ENCODE results near the gene OLFM4.

The OLFM4 gene

DNA sequence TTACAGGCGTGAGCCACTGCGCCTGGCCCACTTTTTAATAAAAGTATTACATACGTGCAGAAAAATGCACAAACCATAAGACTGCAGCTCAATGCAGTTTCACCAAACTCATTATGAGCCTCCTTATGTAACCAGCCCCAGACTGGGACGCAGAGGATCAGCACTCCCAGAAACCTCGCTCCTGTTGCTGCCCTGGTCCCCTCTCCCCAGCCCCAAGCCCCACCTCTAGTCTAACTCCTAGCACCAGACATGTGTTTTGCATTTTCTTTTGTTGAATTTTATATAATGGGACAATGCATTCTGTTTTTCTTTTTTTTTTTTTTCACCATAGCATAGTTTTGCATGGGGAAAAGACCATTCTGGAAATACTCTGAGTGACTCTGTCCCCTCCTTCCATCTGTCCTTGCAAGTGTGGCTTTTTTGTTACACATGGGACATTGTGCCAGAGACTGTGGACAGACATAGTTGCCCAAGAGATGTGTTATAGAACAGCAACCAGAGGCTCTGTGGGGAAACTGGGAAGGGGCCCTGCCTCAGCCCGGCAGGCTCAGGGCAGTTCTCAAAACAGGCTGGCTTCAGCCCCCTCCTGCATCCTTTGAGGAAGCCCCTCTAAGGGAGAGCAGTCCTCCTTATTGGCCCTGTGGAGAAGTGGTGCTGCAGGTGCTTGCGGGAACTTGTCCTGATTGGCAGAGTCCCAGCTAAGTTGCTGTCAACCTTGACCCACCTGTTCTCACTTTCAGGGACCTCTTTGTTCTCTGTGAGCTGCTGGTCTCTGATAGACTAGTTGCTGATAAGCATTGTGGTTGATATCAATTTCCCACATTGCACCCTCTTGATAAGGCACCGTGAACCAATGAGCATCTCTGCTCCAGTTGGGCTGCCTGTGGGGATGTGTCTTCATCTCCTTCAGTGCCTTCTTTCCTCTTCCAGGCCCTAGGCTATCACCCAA lies 13.8 kb upstream of the OLFM4 start:
- DNase-seq, result no peak

DNA sequence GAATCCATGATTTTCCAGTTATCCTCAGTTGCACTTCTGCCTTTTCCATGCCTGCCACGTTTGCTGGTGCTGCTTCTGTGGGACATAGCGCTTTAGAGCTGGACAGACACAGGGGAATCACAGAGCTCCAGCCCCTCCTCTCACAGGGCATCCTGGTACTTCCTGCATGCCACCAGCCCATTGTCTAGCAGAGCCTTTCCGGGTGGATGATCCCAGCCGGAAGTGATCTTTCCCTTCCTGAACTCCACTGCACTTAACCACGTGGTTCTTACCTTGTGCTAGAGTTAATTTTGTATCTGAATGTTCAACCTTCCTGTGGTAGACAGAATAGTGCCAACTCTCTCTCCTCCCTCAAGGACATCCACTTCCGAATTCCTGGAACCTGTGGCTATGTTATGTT lies 12.6 kb upstream of the OLFM4 start:
- no peak for DNase-seq

DNA sequence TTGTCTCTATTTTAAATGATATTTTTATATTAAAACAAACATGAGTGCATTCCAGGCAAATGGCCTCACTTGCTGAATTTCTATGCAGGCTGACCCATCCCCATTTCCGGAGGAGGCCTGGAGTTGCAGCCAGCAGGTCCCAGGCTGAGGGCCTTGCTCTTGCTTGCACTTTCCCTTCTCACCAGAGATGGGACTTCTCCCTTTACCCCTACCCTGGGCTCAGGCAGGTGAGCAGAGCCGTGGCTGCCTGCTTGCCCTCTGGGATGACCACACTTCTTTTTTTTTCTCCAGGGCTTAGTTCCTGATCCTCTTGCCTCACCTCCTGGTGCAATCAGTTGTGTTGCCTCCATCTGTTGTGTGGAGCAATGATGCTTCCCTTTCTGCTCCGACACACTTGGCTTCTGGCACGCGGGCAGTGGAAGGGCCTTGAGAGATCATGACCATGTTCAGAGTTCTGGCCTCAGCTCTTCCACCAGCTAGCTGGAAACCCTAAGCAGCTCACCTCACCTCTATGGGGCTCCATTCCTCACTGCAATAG lies 11.1 kb upstream of the OLFM4 start:
- DNase-seq, result no peak

DNA sequence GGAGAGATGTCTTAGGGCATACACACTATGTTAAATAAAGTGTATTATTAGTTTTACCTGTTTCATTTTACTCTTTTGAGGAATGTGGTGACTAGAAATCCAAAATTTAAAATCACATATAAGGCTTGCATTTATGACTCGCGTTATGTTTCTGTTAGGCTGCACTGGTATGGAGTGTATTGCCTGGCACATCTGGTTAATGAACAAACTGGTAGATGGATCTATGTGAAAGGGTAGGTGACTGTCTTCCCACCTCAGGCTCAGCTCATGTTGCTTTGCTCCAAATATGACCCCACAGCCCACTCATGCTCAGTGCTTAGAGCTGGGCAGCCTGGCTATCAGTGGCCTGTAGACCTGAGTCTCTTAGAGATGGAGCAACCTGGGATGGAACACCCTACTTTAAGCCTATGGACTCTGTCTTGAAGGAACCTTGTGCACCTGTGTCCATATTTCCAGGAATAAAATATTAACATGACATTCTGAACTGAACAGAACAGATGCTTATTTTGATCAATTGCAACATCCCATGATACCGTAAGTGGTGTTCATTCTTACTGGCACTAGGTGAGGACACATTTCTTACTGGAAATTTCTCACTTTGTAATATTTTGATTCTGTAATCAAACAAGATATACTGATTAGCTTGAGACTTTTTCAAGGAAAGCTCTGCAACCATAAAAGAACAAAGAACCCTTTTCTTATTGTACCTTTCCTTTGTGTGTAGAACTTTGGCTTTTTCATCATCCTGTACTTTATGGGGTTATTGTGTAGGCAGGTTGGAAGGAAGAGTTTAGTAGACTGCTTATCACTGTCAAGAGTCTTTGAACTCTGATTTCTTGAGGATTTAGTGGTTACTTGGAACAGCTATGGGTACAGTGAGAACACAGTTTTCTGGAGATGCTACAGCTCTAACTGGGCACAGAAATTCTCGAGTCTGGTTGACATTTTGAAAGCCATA lies 9.6 kb upstream of the OLFM4 start:
- DNase-seq, result no peak

DNA sequence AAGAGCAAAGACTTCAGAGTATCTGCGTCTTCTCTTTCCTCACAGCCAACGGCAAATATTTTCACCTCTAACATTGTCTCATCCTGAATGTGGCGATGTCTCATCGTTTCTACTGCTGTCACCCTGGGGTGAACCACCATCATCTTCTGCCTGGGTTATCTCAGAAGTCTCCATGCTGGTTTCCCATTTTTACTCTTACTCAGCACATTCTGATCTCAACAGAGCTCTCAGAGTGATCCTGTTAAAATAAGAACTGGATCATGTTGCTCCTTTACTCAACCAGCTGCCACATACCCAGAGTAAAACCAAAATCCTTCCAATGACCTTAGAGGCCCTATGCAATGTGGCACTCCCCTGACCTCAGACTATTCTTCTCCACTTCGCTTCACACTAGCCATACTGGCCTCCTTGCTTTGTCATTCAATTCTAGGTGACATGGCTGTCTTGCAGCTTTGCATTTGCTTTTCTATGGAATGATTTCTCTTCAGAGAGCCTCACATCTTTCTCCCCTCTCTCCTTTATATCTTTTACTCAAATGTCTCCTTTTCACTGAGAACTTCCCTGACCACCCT lies 7.8 kb upstream of the OLFM4 start:
- no peak for DNase-seq

DNA sequence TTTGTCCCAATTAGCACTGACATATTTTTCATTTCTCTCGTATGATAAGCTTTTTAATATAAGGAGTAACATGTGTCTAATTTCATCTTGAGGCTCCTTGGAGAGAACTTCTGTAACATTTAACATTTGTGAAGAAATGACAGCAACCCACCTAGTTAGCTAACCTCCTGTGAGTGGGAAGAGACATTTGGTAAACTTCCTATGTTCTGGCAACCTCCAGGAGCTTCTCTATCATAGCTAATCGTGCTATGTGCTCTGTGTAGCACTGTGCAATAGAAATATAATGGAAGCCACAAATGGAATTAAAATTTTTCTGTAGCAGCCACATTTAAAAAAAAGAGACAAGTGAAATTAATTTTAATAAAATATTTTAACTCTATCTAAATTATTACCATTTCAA lies 5.4 kb upstream of the OLFM4 start:
- DNase-seq, result no peak

DNA sequence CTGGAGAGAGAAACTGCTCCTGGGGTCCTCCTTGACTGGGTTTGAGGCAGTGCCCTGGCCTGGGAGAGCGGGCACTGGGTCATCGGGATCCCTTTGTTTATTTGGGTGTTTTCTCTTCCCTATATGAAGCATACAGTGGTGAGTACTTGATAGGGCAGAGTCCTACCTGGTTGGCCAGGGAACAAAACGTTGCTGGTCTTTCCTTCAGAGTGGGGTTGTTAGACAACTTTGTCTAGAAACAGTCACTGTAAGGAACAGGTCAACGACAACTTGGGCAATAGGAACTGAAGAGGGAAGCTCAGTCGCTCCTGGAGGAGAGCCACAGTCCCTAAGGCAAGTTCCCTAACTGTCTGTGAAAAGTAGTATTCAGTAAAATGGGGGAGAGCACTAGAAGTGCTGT lies 550 bp upstream of the OLFM4 start:
- DNase-seq, result no peak

DNA sequence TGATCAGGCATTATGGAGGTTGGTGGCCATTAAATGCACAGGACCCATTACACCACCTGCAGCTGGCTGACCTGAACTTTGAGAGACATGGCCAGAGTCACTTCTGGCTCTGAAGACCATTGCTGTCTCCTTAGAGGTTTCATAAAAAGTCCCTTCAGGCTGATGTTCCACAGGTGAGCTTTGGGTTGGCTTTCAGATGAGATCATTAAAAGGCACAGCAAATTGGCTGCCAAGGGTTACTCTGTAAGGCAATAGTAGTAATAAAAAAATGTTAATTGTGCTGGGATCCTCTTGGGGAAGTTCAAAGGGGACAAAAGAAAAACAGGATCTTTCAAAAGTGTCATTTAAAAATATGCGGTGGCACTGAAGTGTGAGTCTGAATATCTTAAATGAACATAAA lies 4.2 kb downstream of the OLFM4 start:
- DNase-seq, result no peak

DNA sequence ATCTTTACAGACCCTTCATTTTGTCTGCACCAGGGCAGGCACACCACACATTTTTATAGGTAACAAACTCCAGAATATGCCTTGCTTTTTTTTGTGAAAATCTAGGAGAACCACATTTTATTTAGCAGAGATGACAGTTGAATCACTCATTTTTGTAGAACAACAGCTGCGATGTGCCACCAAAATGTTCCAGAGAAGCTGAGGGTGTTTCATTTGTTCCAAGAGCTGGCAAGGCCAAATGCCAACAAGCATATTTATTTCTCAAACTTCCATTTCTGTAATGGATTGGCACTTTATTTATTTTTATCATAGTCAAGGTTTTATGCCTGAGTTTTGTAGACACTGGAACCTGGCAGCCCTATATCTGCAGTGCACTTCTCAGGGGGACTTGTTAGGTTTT lies 10.4 kb downstream of the OLFM4 start:
- no peak for DNase-seq

DNA sequence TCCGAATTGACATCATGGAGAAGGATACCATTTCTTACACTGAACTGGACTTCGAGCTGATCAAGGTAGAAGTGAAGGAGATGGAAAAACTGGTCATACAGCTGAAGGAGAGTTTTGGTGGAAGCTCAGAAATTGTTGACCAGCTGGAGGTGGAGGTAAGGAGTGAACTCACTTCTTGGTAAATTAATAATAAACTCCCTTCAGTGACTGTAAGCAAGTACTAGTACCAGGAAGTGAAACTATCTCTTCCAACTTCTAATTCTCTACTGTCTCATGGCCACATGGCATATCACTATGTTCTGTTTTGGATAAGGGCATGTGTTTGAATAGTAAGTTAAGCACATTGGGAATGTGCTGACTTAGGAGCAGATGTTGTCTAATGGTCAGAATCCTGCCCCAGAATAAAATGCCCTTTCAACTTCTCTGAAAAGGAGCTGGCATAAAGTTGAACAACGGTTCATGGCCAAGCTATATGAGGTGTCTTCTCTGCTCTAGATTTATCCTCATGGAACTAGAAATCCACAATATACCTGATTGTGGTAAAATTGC lies 13.4 kb downstream of the OLFM4 start:
- no peak for DNase-seq

DNA sequence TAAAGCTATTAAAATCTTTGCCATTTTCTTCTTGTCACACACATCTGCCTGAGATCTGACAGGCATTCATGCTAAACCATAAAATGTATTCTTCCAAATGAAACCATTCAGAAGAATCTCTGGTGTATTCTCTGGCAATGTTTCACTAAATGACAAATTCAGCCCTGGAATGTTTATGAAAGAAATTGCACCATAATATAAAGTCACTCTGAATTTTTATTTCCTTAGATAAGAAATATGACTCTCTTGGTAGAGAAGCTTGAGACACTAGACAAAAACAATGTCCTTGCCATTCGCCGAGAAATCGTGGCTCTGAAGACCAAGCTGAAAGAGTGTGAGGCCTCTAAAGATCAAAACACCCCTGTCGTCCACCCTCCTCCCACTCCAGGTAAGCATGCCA lies 14.3 kb downstream of the OLFM4 start:
- DNase-seq, result no peak

DNA sequence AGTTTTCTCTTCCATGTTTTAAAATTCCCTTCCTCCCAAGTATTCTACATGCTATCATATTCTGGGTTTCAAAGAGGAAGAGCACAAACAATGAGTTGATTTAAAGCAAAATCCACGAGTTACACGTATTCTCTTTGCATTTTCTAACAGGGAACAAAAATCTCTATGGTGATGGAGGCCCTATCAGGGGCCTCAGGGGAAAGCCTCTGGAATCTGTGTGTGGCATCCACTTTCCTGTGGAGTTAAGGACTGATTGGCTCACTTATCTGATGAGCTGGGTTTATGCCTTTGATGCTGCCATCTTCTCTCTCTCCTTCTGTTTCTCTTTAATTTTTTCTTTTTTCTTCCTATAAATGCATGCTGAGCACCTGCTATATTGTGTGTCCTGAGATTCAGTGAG lies 14.8 kb downstream of the OLFM4 start:
- no peak for DNase-seq

DNA sequence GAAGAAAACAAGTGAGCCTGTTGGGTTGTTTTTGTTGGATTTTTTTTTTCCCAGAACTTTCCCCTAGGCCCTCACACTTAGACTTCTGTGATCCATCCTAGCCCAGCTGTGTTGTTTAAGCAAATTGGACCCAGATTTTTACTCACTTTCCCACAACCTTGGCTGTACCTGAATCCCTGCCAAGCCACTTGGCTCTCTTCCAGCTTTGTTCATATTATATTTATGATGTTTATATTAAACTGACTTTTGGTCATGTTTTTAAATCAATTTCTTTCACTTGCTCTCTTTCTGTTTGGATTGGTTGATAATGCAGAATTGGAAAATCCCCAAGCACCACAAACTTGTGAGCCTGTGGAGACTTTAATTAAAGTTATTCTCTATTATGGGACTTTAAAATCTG lies 16.6 kb downstream of the OLFM4 start:
- DNase-seq, result no peak

DNA sequence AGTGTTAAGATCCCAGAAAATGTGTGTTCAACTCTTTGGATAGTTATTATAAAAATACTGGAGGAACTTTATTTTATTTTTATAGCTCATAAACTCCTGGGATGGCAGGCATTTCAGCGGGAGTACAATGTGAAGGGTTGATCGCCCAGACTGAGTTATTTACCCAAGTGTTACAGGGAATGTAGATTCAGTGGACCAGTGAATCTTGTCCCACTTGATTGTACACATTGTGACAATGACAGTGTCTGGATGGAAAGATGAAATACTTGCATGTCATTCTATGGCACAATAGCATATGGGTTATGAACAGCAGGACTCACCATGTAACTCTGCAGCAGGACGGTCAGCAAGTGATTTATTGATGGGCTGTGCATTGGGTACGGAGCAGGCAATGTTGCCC lies 20.3 kb downstream of the OLFM4 start:
- no peak for DNase-seq

DNA sequence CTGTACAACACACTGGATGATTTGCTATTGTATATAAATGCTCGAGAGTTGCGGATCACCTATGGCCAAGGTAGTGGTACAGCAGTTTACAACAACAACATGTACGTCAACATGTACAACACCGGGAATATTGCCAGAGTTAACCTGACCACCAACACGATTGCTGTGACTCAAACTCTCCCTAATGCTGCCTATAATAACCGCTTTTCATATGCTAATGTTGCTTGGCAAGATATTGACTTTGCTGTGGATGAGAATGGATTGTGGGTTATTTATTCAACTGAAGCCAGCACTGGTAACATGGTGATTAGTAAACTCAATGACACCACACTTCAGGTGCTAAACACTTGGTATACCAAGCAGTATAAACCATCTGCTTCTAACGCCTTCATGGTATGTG lies 21.5 kb downstream of the OLFM4 start:
- no peak for DNase-seq

DNA sequence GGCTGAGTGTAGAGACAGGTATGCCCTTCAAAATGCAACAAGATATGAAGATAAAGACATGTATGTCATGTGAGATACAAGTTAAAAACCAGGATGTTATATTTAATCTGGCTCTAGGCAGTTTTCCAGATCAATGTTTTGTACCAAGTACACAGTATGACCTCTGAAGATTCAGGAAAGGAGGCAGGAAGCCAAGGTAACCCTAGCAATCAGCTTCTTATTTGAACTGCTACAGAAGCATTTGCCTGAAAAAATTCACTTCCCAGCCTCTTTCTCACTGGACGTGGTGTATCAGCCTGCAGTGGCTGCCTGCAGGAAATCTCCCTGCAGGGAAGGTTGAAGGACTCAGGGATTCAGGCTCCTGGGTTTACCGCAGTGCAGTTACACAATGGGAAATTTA lies 24.1 kb downstream of the OLFM4 start:
- DNase-seq, result no peak

DNA sequence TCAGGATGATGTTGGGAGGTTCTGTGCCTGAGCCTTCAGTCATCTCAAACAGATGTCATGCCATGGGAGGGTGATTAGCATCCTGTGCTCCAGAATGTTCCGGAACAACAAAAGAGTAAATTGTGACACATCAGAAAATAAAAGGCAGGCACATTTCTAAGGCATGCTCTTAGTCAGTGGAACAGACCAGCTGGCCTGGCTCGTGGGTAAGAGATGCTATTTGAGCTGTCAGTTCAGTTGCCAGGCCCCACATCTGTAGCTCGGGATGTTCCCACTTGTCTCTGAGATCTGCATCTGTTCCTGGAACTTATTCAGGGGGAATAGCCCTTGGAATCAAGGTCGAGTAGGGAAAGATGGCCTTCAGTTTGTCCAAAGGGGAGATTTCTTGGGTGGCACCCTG lies 26.0 kb downstream of the OLFM4 start:
- no peak for DNase-seq

DNA sequence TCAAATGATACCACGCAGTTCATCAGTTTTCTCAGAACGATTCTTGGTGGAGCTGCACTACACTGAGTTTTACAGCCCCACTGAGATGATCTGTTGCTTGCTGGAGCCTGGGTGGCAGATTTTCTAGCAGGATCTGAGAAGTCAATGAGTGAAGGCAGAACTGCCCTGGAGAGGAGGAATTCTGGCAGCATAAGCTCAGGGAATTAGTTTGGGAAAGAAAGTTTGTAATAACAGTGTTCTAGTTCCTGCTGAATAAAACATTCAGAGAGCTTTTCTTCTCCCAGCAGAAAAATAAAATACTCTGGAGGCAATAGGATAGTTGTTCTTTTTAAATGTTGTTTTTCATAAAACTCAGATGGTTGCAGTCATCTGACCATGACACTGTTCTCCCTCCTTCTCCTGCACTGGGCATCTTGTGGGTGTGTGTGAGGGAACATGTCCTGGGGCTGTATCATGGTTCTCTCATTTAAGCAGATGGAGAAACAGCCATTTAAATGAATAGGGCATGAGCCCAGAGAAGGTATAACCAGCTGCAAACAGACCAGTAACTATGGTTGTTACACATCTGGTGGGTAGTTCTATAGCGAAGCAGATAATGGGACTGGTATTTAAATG lies 29.6 kb downstream of the OLFM4 start:
- no peak for DNase-seq

DNA sequence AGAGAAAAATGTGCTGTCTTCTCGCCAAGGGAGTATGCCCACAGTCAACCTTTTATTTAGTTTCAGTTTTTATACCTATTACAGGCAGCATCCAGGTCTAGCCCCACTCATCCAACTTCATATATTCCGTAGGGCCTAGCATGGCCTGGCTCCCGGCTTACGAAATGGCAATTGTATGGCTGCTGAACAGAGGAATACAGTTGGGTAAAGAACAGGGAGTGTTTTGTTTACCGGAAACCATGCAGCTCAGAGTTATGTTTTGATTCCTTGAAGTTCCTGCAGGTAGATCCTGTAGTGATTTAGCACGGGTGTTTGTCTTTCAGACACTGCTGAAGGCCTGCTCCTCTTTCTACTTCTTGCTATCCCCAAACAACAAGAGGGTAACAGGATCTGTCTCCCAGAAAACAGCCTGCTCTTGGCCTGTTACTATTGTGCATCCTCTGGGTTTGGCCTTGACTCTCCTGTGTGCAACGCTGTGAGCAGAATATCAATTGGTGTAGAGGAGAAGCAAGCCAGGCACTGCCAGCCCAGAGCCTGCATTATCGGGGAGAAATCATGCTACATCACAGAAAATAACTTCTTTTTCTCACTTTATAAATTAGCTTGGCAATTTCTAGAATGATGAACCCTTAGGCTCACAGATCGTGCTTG lies 32.4 kb downstream of the OLFM4 start:
- DNase-seq, result no peak

DNA sequence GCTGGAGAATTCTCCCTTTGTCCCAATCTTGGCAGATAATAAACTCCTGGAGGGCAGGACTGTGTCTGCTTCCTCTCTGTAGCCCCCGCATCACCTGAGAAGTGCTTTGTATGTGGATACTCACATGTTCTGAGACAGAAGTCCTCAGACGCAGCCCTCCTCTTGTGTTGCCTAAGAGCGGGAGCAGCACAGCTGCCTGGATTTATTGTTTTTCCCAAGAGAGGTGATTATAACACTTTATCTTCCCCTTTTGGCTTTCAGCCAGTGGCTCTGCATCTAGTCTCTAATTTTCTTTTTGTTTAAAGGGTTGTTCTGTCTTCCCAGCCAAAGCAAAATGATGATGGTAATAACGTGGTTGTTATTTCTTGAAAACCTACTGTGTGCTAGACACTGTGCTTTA lies 36.1 kb downstream of the OLFM4 start:
- no peak for DNase-seq

DNA sequence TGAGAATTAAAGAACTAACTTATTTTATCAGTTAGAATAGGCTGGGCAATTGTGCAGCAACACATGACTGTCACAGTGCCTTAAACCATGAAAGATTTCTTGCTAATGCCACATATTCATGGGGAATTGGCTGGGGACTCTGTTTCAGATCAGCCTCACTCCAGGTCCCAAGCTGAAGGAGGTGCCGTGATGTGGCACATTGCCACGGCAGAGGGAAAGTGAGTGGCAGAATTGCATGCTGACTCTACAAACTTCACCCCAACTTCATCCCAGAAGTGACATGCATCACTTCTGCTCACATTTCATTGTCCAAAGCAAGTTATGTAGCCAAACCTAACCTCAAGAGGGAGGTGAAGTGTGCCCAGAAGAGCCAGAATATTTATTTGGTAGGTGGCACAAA lies 37.8 kb downstream of the OLFM4 start:
- no peak for DNase-seq
